ENCODE data around the gene YES1.

DNA sequence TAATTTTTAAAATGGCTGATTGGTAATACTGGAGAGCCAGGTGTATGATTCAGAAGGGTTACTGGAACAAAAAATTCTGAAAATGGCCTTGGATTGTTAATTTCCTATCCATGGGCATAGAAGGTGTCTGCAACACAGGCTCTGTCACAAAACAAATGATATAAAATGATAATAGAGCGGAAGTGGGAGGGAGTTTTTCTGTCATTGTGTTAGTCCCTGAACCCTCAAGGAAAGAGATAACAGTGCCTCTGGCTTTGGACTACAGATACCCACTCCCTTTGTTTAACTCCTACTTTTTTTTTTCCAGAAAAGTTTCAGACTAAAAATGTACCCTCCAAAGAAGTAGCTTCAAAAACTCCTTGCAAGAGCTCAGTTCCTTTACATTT, 28.0 kb upstream of the YES1 start:
- TF ChIP-seq POLR2AphosphoS5 (IDR thresholded peaks at IDR 0.05), result no peak
- TF ChIP-seq, protein P1, sequence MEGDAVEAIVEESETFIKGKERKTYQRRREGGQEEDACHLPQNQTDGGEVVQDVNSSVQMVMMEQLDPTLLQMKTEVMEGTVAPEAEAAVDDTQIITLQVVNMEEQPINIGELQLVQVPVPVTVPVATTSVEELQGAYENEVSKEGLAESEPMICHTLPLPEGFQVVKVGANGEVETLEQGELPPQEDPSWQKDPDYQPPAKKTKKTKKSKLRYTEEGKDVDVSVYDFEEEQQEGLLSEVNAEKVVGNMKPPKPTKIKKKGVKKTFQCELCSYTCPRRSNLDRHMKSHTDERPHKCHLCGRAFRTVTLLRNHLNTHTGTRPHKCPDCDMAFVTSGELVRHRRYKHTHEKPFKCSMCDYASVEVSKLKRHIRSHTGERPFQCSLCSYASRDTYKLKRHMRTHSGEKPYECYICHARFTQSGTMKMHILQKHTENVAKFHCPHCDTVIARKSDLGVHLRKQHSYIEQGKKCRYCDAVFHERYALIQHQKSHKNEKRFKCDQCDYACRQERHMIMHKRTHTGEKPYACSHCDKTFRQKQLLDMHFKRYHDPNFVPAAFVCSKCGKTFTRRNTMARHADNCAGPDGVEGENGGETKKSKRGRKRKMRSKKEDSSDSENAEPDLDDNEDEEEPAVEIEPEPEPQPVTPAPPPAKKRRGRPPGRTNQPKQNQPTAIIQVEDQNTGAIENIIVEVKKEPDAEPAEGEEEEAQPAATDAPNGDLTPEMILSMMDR (IDR thresholded peaks at IDR 0.05; ENCODE audit: poor library complexity, severe bottlenecking), result no peak

All from neural cell (in vitro differentiated cells).